Heart right ventricle (tissue), 16 donors: ENCODE data around the gene SLC13A4. TPM values are rescaled to one million over a fixed set of nuclear protein-coding genes. Genes with fewer than 3 reads are reported as not detected.

Experiments used
- ATAC-seq, 8 donors: fragments of 200-7000 bp; cut with Tn5 transposase; one replicate each; pipeline ENCODE4 v1.9.1; 2020; ENCODE audit warnings: mild to moderate bottlenecking in 8 of 8, moderate library complexity in 8 of 8, moderate number of reproducible peaks in 1 of 8
- DNase-seq, 2 donors: peaks; one replicate each; pipeline ENCODE4 v3.0.0-alpha.2; 2020
- H3K27ac ChIP-seq, 10 donors: fragments of 200-600 bp; sonication (generic) in 2 of 10; one replicate each; pipeline versions ENCODE4 v1.5.0 to v1.8.0; 2020 to 2022; ENCODE audit warnings: mild to moderate bottlenecking in 3 of 10
- H3K27me3 ChIP-seq, 7 donors: fragments of 200-600 bp; one replicate each; pipeline ENCODE4 v1.8.0; 2021 to 2022; ENCODE audit warnings: mild to moderate bottlenecking in 2 of 7
- H3K36me3 ChIP-seq, 9 donors: fragments of 200-600 bp; sonication (generic) in 1 of 9; one replicate each; pipeline versions ENCODE4 v1.5.0 to v1.8.0; 2020 to 2022; ENCODE audit warnings: mild to moderate bottlenecking in 2 of 9
- H3K4me1 ChIP-seq, 9 donors: fragments of 200-600 bp; sonication (generic) in 1 of 9; one replicate each; pipeline versions ENCODE4 v1.5.0 to v1.8.0; 2020 to 2022; ENCODE audit warnings: mild to moderate bottlenecking in 4 of 9
- H3K4me3 ChIP-seq, 10 donors: fragments of 200-600 bp; sonication (generic) in 2 of 10; one replicate each; pipeline versions ENCODE4 v1.5.0 to v1.8.0; 2020 to 2022; ENCODE audit warnings: mild to moderate bottlenecking in 7 of 10, moderate library complexity in 2 of 10
- H3K9me3 ChIP-seq, 11 donors: fragments of 200-600 bp in 10 of 11; sonication (generic) in 2 of 11; one replicate each; pipeline versions ENCODE4 v1.5.0 to v1.8.0; 2013 to 2022; ENCODE audit warnings: mild to moderate bottlenecking in 2 of 11, control low read depth in 1 of 11, moderate library complexity in 1 of 11
- WGBS, 2 donors: extraction: QIAGEN DNeasy Blood & Tissue Kit; methylation state at CpG; one replicate each; pipeline ENCODE4 v1.1.7; 2013; ENCODE audit warnings: inconsistent platforms in 1 of 2; 5-methylcytosine and 5-hydroxymethylcytosine counted together
- intact Hi-C, 10 donors: fragments of 100-400 bp; cut with DNase I; formaldehyde crosslinking; loops; one replicate each; pipeline versions ENCODE4 v1.11.1 to v1.14.2; 2022
- polyA plus RNA-seq, 2 donors: library from polyadenylated mRNA; stranded (reverse); fragments of 200-250 nt; gene quantifications; one replicate each; pipeline ENCODE4 v1.2.3, GENCODE V29; 2013
- total RNA-seq, 10 donors: library from RNA; stranded (reverse); fragmentation: NEBNext Ultra II Directional in 3 of 10; extraction: Animal tissue kit (Norgen Biotek cat#: 25700) in 3 of 10; gene quantifications; one replicate each; pipeline versions ENCODE4 v1.2.1 to v1.2.4, GENCODE V29; 2021 to 2023
- TF ChIP-seq, protein P1 (sequence below), 9 donors: fragments of 200-600 bp; sonication (generic) in 2 of 9; IDR thresholded peaks; one replicate each; pipeline versions ENCODE4 v1.5.0 to v1.8.0; 2021 to 2022; ENCODE audit warnings: antibody characterized with exemption in 9 of 9, mild to moderate bottlenecking in 5 of 9, moderate library complexity in 1 of 9
- donor health status: Arrhythmogenic right ventricular cardiomyopathy.
- donor health status: ischemic (EF 13 %, LVEDD 7.1; RV severe dilation, severe dysfunction).
- donor health status: healthy with polysubstance abuse.
- donor health status: DM: no; HTN: yes; CAD: no.
- donor health status: DM: no; HTN: no; CAD: no.
- donor health status: ischemic (EF 25% LVEDD 6.9; RV normal size, moderate dysfunction).
- donor health status: ischemic (EF 25% LVEDD 5.7; RV mildly dilated, moderate dysfunction).
- donor health status: healthy.
- donor health status: DM: yes; HTN: yes; CAD: no.
- donor health status: Ischemic cardiomyopathy.
- donor health status: ischemic (EF 35%, LVEDD 5.7; RV mildly dilated, moderate dysfunction).
- donor health status: nonischemic (EF 11% LVEDD 7.7; RV severe dilation, severe dysfunction).
- donor health status: DM: yes; HTN: yes; CAD: no.
- donor health status: PGD.
- donor health status: ischemic (EF 29% LVEDD 5.4; RV normal size, mild dysfunction).
- donor health status: nonischemic (EF 23%, LVEDD 6.1; RV moderate dilation, normal function).

SLC13A4 gene
- total and polyA plus RNA-seq, 12 donors, result 0.08 to 2.8 (median 0.56) TPM; not detected in 2

DNA sequence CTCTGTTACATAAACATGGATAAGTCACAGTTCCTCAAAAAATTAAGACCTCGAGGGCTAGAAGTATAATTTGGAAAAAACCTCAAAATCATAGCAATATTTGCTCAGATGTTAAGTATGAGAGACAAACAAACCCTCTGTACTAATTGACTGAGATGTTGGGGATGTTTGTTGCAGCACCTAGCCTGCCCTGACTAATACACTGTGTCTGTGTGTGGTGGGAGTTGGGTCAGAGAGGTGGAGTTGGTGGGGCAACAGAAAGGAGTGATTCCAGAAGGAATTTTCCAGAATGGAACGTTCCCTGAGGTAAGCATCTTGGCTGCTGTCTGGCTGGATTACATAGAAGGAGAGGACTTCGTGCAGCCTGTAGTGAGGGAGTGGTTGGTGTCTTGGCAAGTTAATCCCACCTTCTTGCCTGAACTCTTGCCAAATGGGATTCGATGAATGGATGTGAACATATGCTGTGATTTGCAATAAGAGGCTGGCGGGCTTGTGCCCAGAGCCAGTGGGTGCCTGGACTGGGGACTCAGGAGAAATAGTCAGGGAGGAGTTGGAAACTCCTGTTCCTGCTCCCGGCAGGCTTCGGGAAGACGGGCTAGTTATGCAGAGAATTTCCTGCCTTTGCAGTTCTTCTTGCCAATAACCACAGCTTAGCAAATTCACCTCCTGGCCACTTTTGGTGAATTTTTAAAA is 29.9 kb upstream of the SLC13A4 start:
- Histone ChIP-seq H3K36me3 (no peaks in the 10 kb centered on the region), H3K4me1 (peaks cover 0 to 53% (median 9%) of the 10 kb centered on the region in 9 donors), H3K9me3 (no peaks in the 10 kb centered on the region), H3K27ac (peak overlapping the region; percentile 3 to 90 (median 75)), H3K27me3 (no peaks in the 10 kb centered on the region), H3K4me3 (peak overlapping the region in 7 of 10 donors; percentile 11 to 44 (median 36))
- intact Hi-C loops, result loop anchor here in 4 of 10 donors (5.0 to 10.0 kb wide), 2 partner anchors 83 to 86 kb away; no protein-coding TSS in a partner anchor
- DNase-seq, result peak in 1 of 2 donors; percentile 45
- peak in 7 of 8 donors; percentile 31 to 74 (median 61) for ATAC-seq
- TF ChIP-seq, protein P1, sequence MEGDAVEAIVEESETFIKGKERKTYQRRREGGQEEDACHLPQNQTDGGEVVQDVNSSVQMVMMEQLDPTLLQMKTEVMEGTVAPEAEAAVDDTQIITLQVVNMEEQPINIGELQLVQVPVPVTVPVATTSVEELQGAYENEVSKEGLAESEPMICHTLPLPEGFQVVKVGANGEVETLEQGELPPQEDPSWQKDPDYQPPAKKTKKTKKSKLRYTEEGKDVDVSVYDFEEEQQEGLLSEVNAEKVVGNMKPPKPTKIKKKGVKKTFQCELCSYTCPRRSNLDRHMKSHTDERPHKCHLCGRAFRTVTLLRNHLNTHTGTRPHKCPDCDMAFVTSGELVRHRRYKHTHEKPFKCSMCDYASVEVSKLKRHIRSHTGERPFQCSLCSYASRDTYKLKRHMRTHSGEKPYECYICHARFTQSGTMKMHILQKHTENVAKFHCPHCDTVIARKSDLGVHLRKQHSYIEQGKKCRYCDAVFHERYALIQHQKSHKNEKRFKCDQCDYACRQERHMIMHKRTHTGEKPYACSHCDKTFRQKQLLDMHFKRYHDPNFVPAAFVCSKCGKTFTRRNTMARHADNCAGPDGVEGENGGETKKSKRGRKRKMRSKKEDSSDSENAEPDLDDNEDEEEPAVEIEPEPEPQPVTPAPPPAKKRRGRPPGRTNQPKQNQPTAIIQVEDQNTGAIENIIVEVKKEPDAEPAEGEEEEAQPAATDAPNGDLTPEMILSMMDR (IDR thresholded peaks at IDR 0.05), result no peak
- WGBS, 2 donors, result 52% methylated on average over 8 of the region's 8 CpGs

GRCh38 chr7:135756191-135756590 is 28.2 kb upstream of the SLC13A4 start:
- 68 to 69% methylated on average over 5 of the region's 5 CpGs for WGBS, 2 donors
- H3K27ac ChIP-seq, result peak overlapping the region in 4 of 10 donors; percentile 29 to 66 (median 60)
- intact Hi-C loops, result loop anchor here in 4 of 10 donors (5.0 to 10.0 kb wide), 2 partner anchors 81 to 84 kb away; no protein-coding TSS in a partner anchor
- DNase-seq (no peak), ATAC-seq (no peak)
- peaks cover 0 to 41% (median 9%) of the 10 kb centered on the region in 9 donors for H3K4me1 ChIP-seq
- H3K27me3 ChIP-seq, result no peaks in the 10 kb centered on the region
- no peak overlapping the region for H3K4me3 ChIP-seq
- H3K9me3 ChIP-seq, result no peaks in the 10 kb centered on the region
- TF ChIP-seq, protein P1 (IDR thresholded peaks at IDR 0.05), result no peak
- H3K36me3 ChIP-seq, result no peaks in the 10 kb centered on the region

GRCh38 chr7:135755351-135755753 is 27.4 kb upstream of the SLC13A4 start:
- ATAC-seq (peak; percentile 51 to 89 (median 76)), DNase-seq (peak in 1 of 2 donors; percentile 48)
- Histone ChIP-seq H3K9me3 (no peaks in the 10 kb centered on the region), H3K4me3 (no peak overlapping the region), H3K27ac (peak overlapping the region in 5 of 10 donors; percentile 29 to 66 (median 57)), H3K27me3 (no peaks in the 10 kb centered on the region), H3K36me3 (no peaks in the 10 kb centered on the region), H3K4me1 (peaks cover 0 to 41% (median 9%) of the 10 kb centered on the region in 9 donors)
- intact Hi-C loops, result loop anchor here in 4 of 10 donors (5.0 to 10.0 kb wide), 2 partner anchors 81 to 83 kb away; no protein-coding TSS in a partner anchor
- WGBS, 2 donors, result 62 to 69% methylated on average over 11 of the region's 11 CpGs
- TF ChIP-seq, protein P1 (IDR thresholded peaks at IDR 0.05), result peak in 3 of 9 donors; percentile 25 to 41 (median 38)

GRCh38 chr7:135753616-135754413 is 25.8 kb upstream of the SLC13A4 start:
- DNase-seq (no peak), ATAC-seq (no peak)
- H3K36me3 ChIP-seq, result no peaks in the 10 kb centered on the region
- peaks cover 0 to 37% (median 9%) of the 10 kb centered on the region in 9 donors for H3K4me1 ChIP-seq
- TF ChIP-seq, protein P1 (IDR thresholded peaks at IDR 0.05), result no peak
- H3K4me3 ChIP-seq, result no peak overlapping the region
- WGBS, 2 donors, result 91 to 93% methylated on average over 8 of the region's 8 CpGs
- no peaks in the 10 kb centered on the region for H3K9me3 ChIP-seq
- no peaks in the 10 kb centered on the region for H3K27me3 ChIP-seq
- H3K27ac ChIP-seq, result no peak overlapping the region
- intact Hi-C loops, result loop anchor here in 1 of 10 donors (10.0 kb wide), 1 partner anchor 79 kb away; no protein-coding TSS in a partner anchor
